ENCODE measurements around the gene TMEM170A. TPM values are rescaled to one million over a fixed set of nuclear protein-coding genes. Genes with fewer than 3 reads are reported as not detected.
"Not testable (repeated sequence)": the region's sequence is repeated elsewhere in the genome, so short reads cannot be mapped to it uniquely, and the experiment has no call there.

The TMEM170A gene
- total RNA-seq, 2 experiments from 2014 or later, result 25.7 to 29.4 TPM

GRCh38 chr16:75501359-75501758, 36.9 kb upstream of the TMEM170A start:
- intact Hi-C loops (cut with micrococcal nuclease; ENCODE audit: unreplicated experiment), result no loop called here
- Histone ChIP-seq H2AFZ (ENCODE audit: low read length) (no peak overlapping the region), H3K79me2 (ENCODE audit: insufficient read depth, low read depth, low read length) (no peaks in the 10 kb centered on the region), H3K4me3 (ENCODE audit: low read depth, low read length, poor library complexity, severe bottlenecking) (no peak overlapping the region), H3K9me3 (ENCODE audit: low read length) (no peaks in the 10 kb centered on the region), H3K4me2 (ENCODE audit: low read length) (no peak overlapping the region), H3K4me1 (ENCODE audit: insufficient read depth, low read length, poor library complexity, severe bottlenecking) (no peaks in the 10 kb centered on the region), H4K20me1 (ENCODE audit: insufficient read depth, low read length) (no peaks in the 10 kb centered on the region), H3K27ac (ENCODE audit: low read depth, low read length, poor library complexity, severe bottlenecking) (no peak overlapping the region), H3K36me3 (ENCODE audit: insufficient read depth, low read length) (no peaks in the 10 kb centered on the region), H3K9me2 (ENCODE audit: insufficient read depth, low read length) (no peaks in the 10 kb centered on the region)
- ChIA-PET POLR2A (interaction anchor here (0.8 kb wide), 1 partner anchor 10 kb away, joined by 3 read pairs; no protein-coding TSS in a partner anchor), CTCF (ENCODE audit: unreplicated experiment) (no interaction called here)
- no peak for TF ChIP-seq EZH2phosphoT487 (IDR thresholded peaks at IDR 0.05; ENCODE audit: borderline replicate concordance, low read depth, low read length)
- TF ChIP-seq, protein P1, sequence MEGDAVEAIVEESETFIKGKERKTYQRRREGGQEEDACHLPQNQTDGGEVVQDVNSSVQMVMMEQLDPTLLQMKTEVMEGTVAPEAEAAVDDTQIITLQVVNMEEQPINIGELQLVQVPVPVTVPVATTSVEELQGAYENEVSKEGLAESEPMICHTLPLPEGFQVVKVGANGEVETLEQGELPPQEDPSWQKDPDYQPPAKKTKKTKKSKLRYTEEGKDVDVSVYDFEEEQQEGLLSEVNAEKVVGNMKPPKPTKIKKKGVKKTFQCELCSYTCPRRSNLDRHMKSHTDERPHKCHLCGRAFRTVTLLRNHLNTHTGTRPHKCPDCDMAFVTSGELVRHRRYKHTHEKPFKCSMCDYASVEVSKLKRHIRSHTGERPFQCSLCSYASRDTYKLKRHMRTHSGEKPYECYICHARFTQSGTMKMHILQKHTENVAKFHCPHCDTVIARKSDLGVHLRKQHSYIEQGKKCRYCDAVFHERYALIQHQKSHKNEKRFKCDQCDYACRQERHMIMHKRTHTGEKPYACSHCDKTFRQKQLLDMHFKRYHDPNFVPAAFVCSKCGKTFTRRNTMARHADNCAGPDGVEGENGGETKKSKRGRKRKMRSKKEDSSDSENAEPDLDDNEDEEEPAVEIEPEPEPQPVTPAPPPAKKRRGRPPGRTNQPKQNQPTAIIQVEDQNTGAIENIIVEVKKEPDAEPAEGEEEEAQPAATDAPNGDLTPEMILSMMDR (conservative IDR thresholded peaks at IDR 0.05; ENCODE audit: low read length), result no peak
- BruUV-seq (replicated peaks), result no TSS peak
- no peak for DNase-seq (ENCODE audit: low spot score)

GRCh38 chr16:75498605-75499322, 34.3 kb upstream of the TMEM170A start:
- H3K4me2 ChIP-seq (ENCODE audit: low read length); H3K27ac ChIP-seq (ENCODE audit: low read depth, low read length, poor library complexity, severe bottlenecking); H3K36me3 ChIP-seq (ENCODE audit: insufficient read depth, low read length); H4K20me1 ChIP-seq (ENCODE audit: insufficient read depth, low read length); H3K9me2 ChIP-seq (ENCODE audit: insufficient read depth, low read length); POLR2A ChIA-PET; BruUV-seq (replicated peaks); DNase-seq (ENCODE audit: low spot score); CTCF ChIA-PET (ENCODE audit: unreplicated experiment); H3K9me3 ChIP-seq (ENCODE audit: low read length); H3K79me2 ChIP-seq (ENCODE audit: insufficient read depth, low read depth, low read length); H3K4me3 ChIP-seq (ENCODE audit: low read depth, low read length, poor library complexity, severe bottlenecking); H3K4me1 ChIP-seq (ENCODE audit: insufficient read depth, low read length, poor library complexity, severe bottlenecking); H2AFZ ChIP-seq (ENCODE audit: low read length); intact Hi-C loops (cut with micrococcal nuclease; ENCODE audit: unreplicated experiment): not testable (repeated sequence)

- DNase-seq (ENCODE audit: low spot score), result no peak
- TF ChIP-seq, protein P1 (conservative IDR thresholded peaks at IDR 0.05; ENCODE audit: low read length), result no peak
- TF ChIP-seq EZH2phosphoT487 (IDR thresholded peaks at IDR 0.05; ENCODE audit: borderline replicate concordance, low read depth, low read length), result no peak
- Histone ChIP-seq H3K27ac (ENCODE audit: low read depth, low read length, poor library complexity, severe bottlenecking) (no peak overlapping the region), H2AFZ (ENCODE audit: low read length) (no peak overlapping the region), H3K36me3 (ENCODE audit: insufficient read depth, low read length) (no peaks in the 10 kb centered on the region), H3K9me3 (ENCODE audit: low read length) (no peaks in the 10 kb centered on the region), H3K4me1 (ENCODE audit: insufficient read depth, low read length, poor library complexity, severe bottlenecking) (no peaks in the 10 kb centered on the region), H3K4me2 (ENCODE audit: low read length) (no peak overlapping the region), H3K4me3 (ENCODE audit: low read depth, low read length, poor library complexity, severe bottlenecking) (no peak overlapping the region), H4K20me1 (ENCODE audit: insufficient read depth, low read length) (no peaks in the 10 kb centered on the region), H3K79me2 (ENCODE audit: insufficient read depth, low read depth, low read length) (no peaks in the 10 kb centered on the region), H3K9me2 (ENCODE audit: insufficient read depth, low read length) (no peaks in the 10 kb centered on the region)
- intact Hi-C loops (cut with micrococcal nuclease; ENCODE audit: unreplicated experiment), result no loop called here
- POLR2A ChIA-PET, result interaction anchor here (0.5 to 1.3 kb wide), 5 partner anchors 9 to 252 kb away, joined by 3 to 7 read pairs (median 3); no protein-coding TSS in a partner anchor
- BruUV-seq (replicated peaks), result no TSS peak
- CTCF ChIA-PET (ENCODE audit: unreplicated experiment), result no interaction called here
Measured at GRCh38 chr16:75497558-75497957, 33.1 kb upstream of the TMEM170A start.
